Central memory CD4-positive, alpha-beta T cell (primary cell): ENCODE data around the gene KREMEN1.
"Not testable (repeated sequence)": the region's sequence is repeated elsewhere in the genome, so short reads cannot be mapped to it uniquely, and the experiment has no call there.

Source experiments
- DNase-seq: peaks from one replicate; pipeline ENCODE4 v3.0.0; 2022

Gene KREMEN1

GRCh38 chr22:29079218-29079901 lies 6.5 kb downstream of the KREMEN1 start:
- no peak for DNase-seq

GRCh38 chr22:29080106-29080975 lies 7.5 kb downstream of the KREMEN1 start:
- no peak for DNase-seq

- no peak for DNase-seq
These were observed 8.8 kb downstream of the KREMEN1 start for GRCh38 chr22:29081517-29082236.

- no peak for DNase-seq
These were observed 10.2 kb downstream of the KREMEN1 start for GRCh38 chr22:29082826-29083545.

GRCh38 chr22:29083576-29083932 lies 10.7 kb downstream of the KREMEN1 start:
- DNase-seq, result not testable (repeated sequence)

GRCh38 chr22:29083933-29084591 lies 11.2 kb downstream of the KREMEN1 start:
- no peak for DNase-seq

- no peak for DNase-seq
These were observed 14.2 kb downstream of the KREMEN1 start for GRCh38 chr22:29087012-29087411.

- no peak for DNase-seq
These were observed 16.0 kb downstream of the KREMEN1 start for GRCh38 chr22:29088809-29089208.

GRCh38 chr22:29089507-29089906 lies 16.7 kb downstream of the KREMEN1 start:
- DNase-seq, result no peak

- DNase-seq, result no peak
These were observed 17.2 kb downstream of the KREMEN1 start for GRCh38 chr22:29090039-29090438.

GRCh38 chr22:29092243-29092642 lies 19.4 kb downstream of the KREMEN1 start:
- no peak for DNase-seq

GRCh38 chr22:29093030-29093429 lies 20.2 kb downstream of the KREMEN1 start:
- no peak for DNase-seq

- no peak for DNase-seq
These were observed 20.9 kb downstream of the KREMEN1 start for GRCh38 chr22:29093501-29094300.

GRCh38 chr22:29095459-29095858 lies 22.6 kb downstream of the KREMEN1 start:
- no peak for DNase-seq

GRCh38 chr22:29096736-29097669 lies 24.2 kb downstream of the KREMEN1 start:
- no peak for DNase-seq

- DNase-seq, result no peak
These were observed 25.5 kb downstream of the KREMEN1 start for GRCh38 chr22:29098296-29098695.

GRCh38 chr22:29102300-29102699 lies 29.5 kb downstream of the KREMEN1 start:
- DNase-seq, result no peak

GRCh38 chr22:29103121-29103520 lies 30.3 kb downstream of the KREMEN1 start:
- no peak for DNase-seq

GRCh38 chr22:29105468-29105867 lies 32.6 kb downstream of the KREMEN1 start:
- DNase-seq, result no peak

GRCh38 chr22:29106839-29107238 lies 34.0 kb downstream of the KREMEN1 start:
- no peak for DNase-seq
